ENCODE data around the gene GPRC5A. TPM values are rescaled to one million over a fixed set of nuclear protein-coding genes. Genes with fewer than 3 reads are reported as not detected.

GPRC5A gene
- total and polyA plus RNA-seq, 2 of the 4 experiments (the other 2 are of a cell fraction), result 49.6 to 201 TPM

- H3K79me1 ChIP-seq (ENCODE audit: low read depth in 1 of 2, low read length in 2 of 2), result no peaks in the 10 kb centered on the region; a peak in 1 of 4 replicates
- H3K36me3 ChIP-seq (ENCODE audit: control insufficient read depth, insufficient read depth, low read length), result peaks cover 6% of the 10 kb centered on the region
- no peaks in the 10 kb centered on the region for H3K9me3 ChIP-seq (ENCODE audit: control insufficient read depth, insufficient read depth, low read length)
- no peak overlapping the region for H3K18ac ChIP-seq (ENCODE audit: low read depth, low read length)
- H3K9me1 ChIP-seq (ENCODE audit: insufficient read depth, low read length), result 0 out of 2 replicates have a peak, but pooled peaks cover 8% of the 10 kb centered on the region
- no peak overlapping the region for H2BK5ac ChIP-seq (ENCODE audit: low read depth, low read length, poor library complexity, severe bottlenecking)
- BruUV-seq (replicated peaks), result no TSS peak
- H2BK20ac ChIP-seq (ENCODE audit: low read depth, low read length), result no peak overlapping the region
- H2BK15ac ChIP-seq (ENCODE audit: low read depth, low read length), result no peak overlapping the region
- H4K91ac ChIP-seq (ENCODE audit: insufficient read depth, low read depth, low read length), result no peak overlapping the region
- H3K14ac ChIP-seq (replicated peaks; ENCODE audit: low read depth, low read length), result no peak overlapping the region; the same call in 1 of the 2 replicates
- WGBS, 2 experiments (ENCODE audit: extremely low coverage in 2 of 2, insufficient read length in 1 of 2), result 92% methylated on average over 10 of the region's 18 CpGs; no CpG with 5 or more reads in 1 of the 2 experiments
- DNase-seq (no peak), ATAC-seq (ENCODE audit: low read depth) (no peak)
- H3K56ac ChIP-seq (ENCODE audit: extremely low read depth, insufficient read depth, low read length), result no peak overlapping the region
- peak overlapping the region in 1 of 2 experiments; percentile 61; a peak in 1 of 4 replicates for H4K8ac ChIP-seq (ENCODE audit: low read depth in 2 of 2, low read length in 2 of 2)
- H4K5ac ChIP-seq (ENCODE audit: low read depth, low read length), result no peak overlapping the region
- H2AK5ac ChIP-seq (ENCODE audit: low read depth, low read length), result peak overlapping the region; percentile 23; the same call in 1 of the 2 replicates
- H3K27ac ChIP-seq (ENCODE audit: insufficient read depth, low read length), result no peak overlapping the region
- no peaks in the 10 kb centered on the region for H3K27me3 ChIP-seq (ENCODE audit: control insufficient read depth, insufficient read depth, low read length)
- no peak overlapping the region for H3K23ac ChIP-seq (ENCODE audit: low read depth, low read length)
- no peak overlapping the region for H3K4me3 ChIP-seq (ENCODE audit: insufficient read depth, low read depth, low read length)
- no peak overlapping the region for H3K9ac ChIP-seq (ENCODE audit: low read depth, low read length)
- no peaks in the 10 kb centered on the region for H4K20me1 ChIP-seq (ENCODE audit: insufficient read depth, low read length)
- no peak overlapping the region; the same call in 1 of the 2 replicates for H2BK120ac ChIP-seq (ENCODE audit: low read depth, low read length)
- H3K4ac ChIP-seq (ENCODE audit: low read depth, low read length), result no peak overlapping the region
- intact Hi-C loops (cut with micrococcal nuclease), result no loop called here
- ChIA-PET POLR2A (ENCODE audit: unreplicated experiment) (no interaction called here), CTCF (no interaction called here)
- dilution Hi-C loops (cut with HindIII; ENCODE audit: low sequenced_read_pairs, unreplicated experiment), result no loop called here
- in situ Hi-C loops (cut with MboI; ENCODE audit: low sequenced_read_pairs), result no loop called here
- no peak overlapping the region for H3K4me2 ChIP-seq (ENCODE audit: low read depth, low read length)
- no peaks in the 10 kb centered on the region for H3K4me1 ChIP-seq (ENCODE audit: control insufficient read depth, insufficient read depth, low read length)
- peak overlapping the region; percentile 65 for H2AFZ ChIP-seq (replicated peaks; ENCODE audit: low read length, poor library complexity)
- TF ChIP-seq CEBPB (IDR thresholded peaks at IDR 0.05; ENCODE audit: low read depth, low read length) (no peak), RFX5 (IDR thresholded peaks at IDR 0.05; ENCODE audit: low read depth, low read length) (no peak), MAFK (IDR thresholded peaks at IDR 0.05; ENCODE audit: low read depth, low read length) (no peak), RAD21 (IDR thresholded peaks at IDR 0.05; ENCODE audit: low read length) (no peak), CHD1 (IDR thresholded peaks at IDR 0.05; ENCODE audit: low read depth, low read length) (no peak), USF2 (IDR thresholded peaks at IDR 0.05; ENCODE audit: low read depth, low read length) (no peak), NFE2L2 (IDR thresholded peaks at IDR 0.05; ENCODE audit: low read depth, low read length) (no peak), BHLHE40 (IDR thresholded peaks at IDR 0.05; ENCODE audit: low read depth, low read length) (no peak)
- TF ChIP-seq, protein P1, sequence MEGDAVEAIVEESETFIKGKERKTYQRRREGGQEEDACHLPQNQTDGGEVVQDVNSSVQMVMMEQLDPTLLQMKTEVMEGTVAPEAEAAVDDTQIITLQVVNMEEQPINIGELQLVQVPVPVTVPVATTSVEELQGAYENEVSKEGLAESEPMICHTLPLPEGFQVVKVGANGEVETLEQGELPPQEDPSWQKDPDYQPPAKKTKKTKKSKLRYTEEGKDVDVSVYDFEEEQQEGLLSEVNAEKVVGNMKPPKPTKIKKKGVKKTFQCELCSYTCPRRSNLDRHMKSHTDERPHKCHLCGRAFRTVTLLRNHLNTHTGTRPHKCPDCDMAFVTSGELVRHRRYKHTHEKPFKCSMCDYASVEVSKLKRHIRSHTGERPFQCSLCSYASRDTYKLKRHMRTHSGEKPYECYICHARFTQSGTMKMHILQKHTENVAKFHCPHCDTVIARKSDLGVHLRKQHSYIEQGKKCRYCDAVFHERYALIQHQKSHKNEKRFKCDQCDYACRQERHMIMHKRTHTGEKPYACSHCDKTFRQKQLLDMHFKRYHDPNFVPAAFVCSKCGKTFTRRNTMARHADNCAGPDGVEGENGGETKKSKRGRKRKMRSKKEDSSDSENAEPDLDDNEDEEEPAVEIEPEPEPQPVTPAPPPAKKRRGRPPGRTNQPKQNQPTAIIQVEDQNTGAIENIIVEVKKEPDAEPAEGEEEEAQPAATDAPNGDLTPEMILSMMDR (conservative IDR thresholded peaks at IDR 0.05; ENCODE audit: low read depth, low read length), result no peak
- H2AK9ac ChIP-seq (replicated peaks; ENCODE audit: low read depth, low read length, poor library complexity), result peak overlapping the region; percentile 62
These were observed 35.3 kb downstream of the GPRC5A start for GRCh38 chr12:12926571-12927071.
